OCI-LY1 (cell line): Measurements from ENCODE around the gene TLK1.

Source experiments
- H2AFZ ChIP-seq: fragments of 200-600 bp; sonication (generic), shearing (Covaris generic); 2 replicates; pipeline ENCODE4 v1.6.0; 2014; ENCODE audit warnings: antibody characterized with exemption, mild to moderate bottlenecking, low read length
- H3F3A ChIP-seq: fragments of 200-600 bp; sonication (generic), shearing (Covaris generic); 2 replicates; pipeline ENCODE4 v1.6.0; 2014; ENCODE audit warnings: mild to moderate bottlenecking, antibody characterized with exemption, low read length, moderate library complexity; ENCODE audit not compliant: insufficient read depth
- H3K27ac ChIP-seq: fragments of 200-600 bp; sonication (generic); 2 replicates; pipeline ENCODE4 v1.5.1; 2014; ENCODE audit warnings: low read length, mixed run types, mild to moderate bottlenecking, low read depth; ENCODE audit not compliant: poor library complexity, severe bottlenecking
- H3K27me3 ChIP-seq: fragments of 200-600 bp; sonication (generic); 2 replicates; pipeline ENCODE4 v1.6.0; 2014; ENCODE audit warnings: antibody characterized with exemption, mild to moderate bottlenecking, low read length, moderate library complexity; ENCODE audit not compliant: insufficient read depth
- H3K36me3 ChIP-seq: fragments of 200-600 bp; sonication (generic); 2 replicates; pipeline ENCODE4 v1.6.1; 2014; ENCODE audit warnings: mild to moderate bottlenecking, antibody characterized with exemption, low read length, moderate library complexity, mixed read lengths; ENCODE audit not compliant: insufficient read depth
- H3K4me1 ChIP-seq: fragments of 200-600 bp; sonication (generic); 2 replicates; pipeline ENCODE4 v1.5.1; 2014; ENCODE audit warnings: mild to moderate bottlenecking, low read length, moderate library complexity; ENCODE audit not compliant: insufficient read depth, severe bottlenecking
- H3K4me2 ChIP-seq: fragments of 200-600 bp; sonication (generic), shearing (Covaris generic); 2 replicates; pipeline ENCODE4 v1.6.1; 2014; ENCODE audit warnings: low read length
- H3K4me3 ChIP-seq: fragments of 200-600 bp; sonication (generic); 2 replicates; pipeline ENCODE4 v1.5.1; 2014; ENCODE audit warnings: low read length, low read depth, mild to moderate bottlenecking, mixed read lengths; ENCODE audit not compliant: poor library complexity, severe bottlenecking
- H3K79me2 ChIP-seq: fragments of 200-600 bp; shearing (Covaris generic); 2 replicates; pipeline ENCODE4 v1.6.1; 2016; ENCODE audit warnings: mixed run types, low read length, mixed read lengths; ENCODE audit not compliant: insufficient read depth
- H3K9ac ChIP-seq: fragments of 200-600 bp; sonication (generic), shearing (Covaris generic); 2 replicates; pipeline ENCODE4 v1.6.1; 2014; ENCODE audit warnings: mild to moderate bottlenecking, low read length, mixed read lengths
- H3K9me2 ChIP-seq: fragments of 200-600 bp; sonication (generic), shearing (Covaris generic); 2 replicates; pipeline ENCODE4 v1.6.1; 2014; ENCODE audit warnings: low read depth, mild to moderate bottlenecking, low read length, mixed read lengths
- H3K9me3 ChIP-seq: fragments of 200-600 bp; shearing (Covaris generic); 2 replicates; pipeline ENCODE4 v1.6.1; 2014; ENCODE audit warnings: low read length, mixed read lengths
- H4K20me1 ChIP-seq: fragments of 200-600 bp; sonication (generic), shearing (Covaris generic); 2 replicates; pipeline ENCODE4 v1.6.0; 2016; ENCODE audit warnings: mild to moderate bottlenecking, low read length; ENCODE audit not compliant: insufficient read depth
- EZH2 ChIP-seq: fragments of 200-600 bp; sonication (generic), shearing (Covaris generic); IDR thresholded peaks from 2 replicates; pipeline ENCODE4 v1.8.0; 2017; ENCODE audit warnings: borderline replicate concordance, mixed run types, mild to moderate bottlenecking, antibody characterized with exemption, low read length, moderate library complexity, mixed read lengths
- TF ChIP-seq, protein P1 (sequence below): fragments of 200-600 bp; sonication (generic), shearing (Covaris generic); IDR thresholded peaks from 2 replicates; pipeline ENCODE4 v1.5.1; 2017; ENCODE audit warnings: mild to moderate bottlenecking, antibody characterized with exemption, low read length, moderate library complexity, mixed read lengths

TLK1 gene

DNA sequence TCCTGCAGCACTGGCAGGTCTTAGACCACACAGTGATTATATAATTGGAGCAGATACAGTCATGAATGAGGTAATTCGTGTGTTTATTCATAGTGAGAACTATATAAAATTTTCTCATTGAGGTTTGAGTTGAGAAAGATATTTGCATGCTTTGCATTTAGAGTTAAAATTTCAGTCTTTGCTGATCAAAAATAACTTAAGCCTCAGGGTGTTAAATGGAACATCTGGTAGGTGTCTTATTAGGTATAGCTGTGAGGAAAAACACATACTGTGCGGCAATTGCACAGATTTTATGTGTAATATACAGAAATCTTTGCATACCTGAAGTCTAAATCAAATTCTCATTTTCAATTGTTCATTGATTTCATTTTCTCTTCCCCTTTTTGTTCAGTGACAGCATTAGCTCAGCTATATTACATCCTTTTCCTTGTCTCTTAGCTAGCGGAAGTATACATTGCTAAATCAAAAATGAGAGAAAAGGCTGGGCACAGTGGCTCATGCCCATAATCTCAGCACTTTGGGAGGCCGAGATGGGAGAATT is 210.4 kb downstream of the TLK1 start:
- no peaks in the 10 kb centered on the region for H4K20me1 ChIP-seq
- peaks cover 60% of the 10 kb centered on the region for H3K36me3 ChIP-seq
- H3K27me3 ChIP-seq = no peaks in the 10 kb centered on the region
- no peaks in the 10 kb centered on the region for H3F3A ChIP-seq
- H3K4me3 ChIP-seq = no peak overlapping the region
- no peaks in the 10 kb centered on the region for H3K9me2 ChIP-seq
- H3K4me2 ChIP-seq = no peak overlapping the region
- peaks cover 23% of the 10 kb centered on the region for H3K79me2 ChIP-seq
- H3K9ac ChIP-seq = no peak overlapping the region
- no peaks in the 10 kb centered on the region for H3K4me1 ChIP-seq
- H2AFZ ChIP-seq = no peak overlapping the region
- H3K27ac ChIP-seq = no peak overlapping the region
- no peaks in the 10 kb centered on the region for H3K9me3 ChIP-seq
- TF ChIP-seq EZH2 = no peak
- TF ChIP-seq, protein P1, sequence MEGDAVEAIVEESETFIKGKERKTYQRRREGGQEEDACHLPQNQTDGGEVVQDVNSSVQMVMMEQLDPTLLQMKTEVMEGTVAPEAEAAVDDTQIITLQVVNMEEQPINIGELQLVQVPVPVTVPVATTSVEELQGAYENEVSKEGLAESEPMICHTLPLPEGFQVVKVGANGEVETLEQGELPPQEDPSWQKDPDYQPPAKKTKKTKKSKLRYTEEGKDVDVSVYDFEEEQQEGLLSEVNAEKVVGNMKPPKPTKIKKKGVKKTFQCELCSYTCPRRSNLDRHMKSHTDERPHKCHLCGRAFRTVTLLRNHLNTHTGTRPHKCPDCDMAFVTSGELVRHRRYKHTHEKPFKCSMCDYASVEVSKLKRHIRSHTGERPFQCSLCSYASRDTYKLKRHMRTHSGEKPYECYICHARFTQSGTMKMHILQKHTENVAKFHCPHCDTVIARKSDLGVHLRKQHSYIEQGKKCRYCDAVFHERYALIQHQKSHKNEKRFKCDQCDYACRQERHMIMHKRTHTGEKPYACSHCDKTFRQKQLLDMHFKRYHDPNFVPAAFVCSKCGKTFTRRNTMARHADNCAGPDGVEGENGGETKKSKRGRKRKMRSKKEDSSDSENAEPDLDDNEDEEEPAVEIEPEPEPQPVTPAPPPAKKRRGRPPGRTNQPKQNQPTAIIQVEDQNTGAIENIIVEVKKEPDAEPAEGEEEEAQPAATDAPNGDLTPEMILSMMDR = no peak

DNA sequence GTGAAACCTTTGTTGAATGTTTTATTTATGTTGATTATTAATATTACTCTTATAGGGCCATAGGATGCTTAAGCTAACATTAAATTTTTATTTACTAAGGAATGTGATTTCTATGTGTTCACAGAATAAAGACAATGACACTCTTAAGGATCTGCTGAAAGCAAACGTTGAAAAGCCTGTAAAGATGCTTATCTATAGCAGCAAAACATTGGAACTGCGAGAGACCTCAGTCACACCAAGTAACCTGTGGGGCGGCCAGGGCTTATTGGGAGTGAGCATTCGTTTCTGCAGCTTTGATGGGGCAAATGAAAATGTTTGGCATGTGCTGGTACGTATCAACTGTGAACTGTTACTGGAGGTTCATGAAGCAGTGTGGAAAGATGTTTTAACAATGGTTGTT is 211.3 kb downstream of the TLK1 start:
- no peaks in the 10 kb centered on the region for H3K27me3 ChIP-seq
- H3K4me3 ChIP-seq = no peak overlapping the region
- H4K20me1 ChIP-seq = no peaks in the 10 kb centered on the region
- H3F3A ChIP-seq = no peaks in the 10 kb centered on the region
- peaks cover 51% of the 10 kb centered on the region for H3K36me3 ChIP-seq
- H2AFZ ChIP-seq = no peak overlapping the region
- no peaks in the 10 kb centered on the region for H3K9me2 ChIP-seq
- no peak overlapping the region for H3K4me2 ChIP-seq
- no peaks in the 10 kb centered on the region for H3K9me3 ChIP-seq
- no peak overlapping the region for H3K27ac ChIP-seq
- peaks cover 32% of the 10 kb centered on the region for H3K79me2 ChIP-seq
- H3K4me1 ChIP-seq = no peaks in the 10 kb centered on the region
- TF ChIP-seq, protein P1 = no peak
- no peak for TF ChIP-seq EZH2
- no peak overlapping the region for H3K9ac ChIP-seq

DNA sequence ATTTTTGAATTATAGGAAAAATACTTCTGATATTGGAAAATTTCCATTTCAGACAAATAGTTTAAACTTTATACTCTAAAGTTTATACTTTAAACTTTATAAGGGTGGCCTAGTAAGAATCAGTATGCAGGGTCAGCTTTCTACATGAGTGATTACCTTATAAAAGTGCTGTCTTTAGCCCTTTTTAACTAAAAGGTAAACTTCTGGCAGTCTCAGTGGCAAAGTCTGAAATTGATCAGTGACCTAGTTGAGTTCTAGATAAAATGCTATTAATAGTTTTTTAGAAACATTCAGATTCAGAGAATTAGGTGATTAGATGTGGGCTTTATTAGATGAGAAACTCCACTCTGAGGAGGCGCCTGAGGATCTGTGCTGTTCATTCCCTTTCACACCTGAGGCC is 216.1 kb downstream of the TLK1 start:
- H3K36me3 ChIP-seq = peaks cover 32% of the 10 kb centered on the region
- H3K27ac ChIP-seq = no peak overlapping the region
- H3K9me2 ChIP-seq = no peaks in the 10 kb centered on the region
- H3K27me3 ChIP-seq = no peaks in the 10 kb centered on the region
- no peak overlapping the region for H3K9ac ChIP-seq
- peaks cover 80% of the 10 kb centered on the region for H3K79me2 ChIP-seq
- no peak overlapping the region for H3K4me3 ChIP-seq
- no peak for TF ChIP-seq EZH2
- TF ChIP-seq, protein P1 = no peak
- no peaks in the 10 kb centered on the region for H3F3A ChIP-seq
- H4K20me1 ChIP-seq = no peaks in the 10 kb centered on the region
- no peak overlapping the region for H2AFZ ChIP-seq
- no peak overlapping the region for H3K4me2 ChIP-seq
- H3K4me1 ChIP-seq = peaks cover 5% of the 10 kb centered on the region
- peaks cover 9% of the 10 kb centered on the region for H3K9me3 ChIP-seq
